Measurements from ENCODE around the gene TNFSF10.

GRCh38 chr3:172516318-172517214 is 6.7 kb downstream of the TNFSF10 start:
- TF ChIP-seq POLR2A (IDR thresholded peaks at IDR 0.05) (no peak), CTCF (IDR thresholded peaks at IDR 0.05) (no peak)

Data from adrenal gland (tissue), 5 donors.